Measurements from ENCODE around the gene CCDC87.
A peak's percentile ranks its signal among the peaks of the same experiment; 100 is the strongest.
"Not testable (repeated sequence)": the region's sequence is repeated elsewhere in the genome, so short reads cannot be mapped to it uniquely, and the experiment has no call there.

The CCDC87 gene

GRCh38 chr11:66554602-66555001 lies 38.3 kb downstream of the CCDC87 start:
- DNase-seq (ENCODE audit: low read depth), result no peak

GRCh38 chr11:66550887-66551286 lies 42.0 kb downstream of the CCDC87 start:
- DNase-seq (ENCODE audit: low read depth), result no peak

DNA sequence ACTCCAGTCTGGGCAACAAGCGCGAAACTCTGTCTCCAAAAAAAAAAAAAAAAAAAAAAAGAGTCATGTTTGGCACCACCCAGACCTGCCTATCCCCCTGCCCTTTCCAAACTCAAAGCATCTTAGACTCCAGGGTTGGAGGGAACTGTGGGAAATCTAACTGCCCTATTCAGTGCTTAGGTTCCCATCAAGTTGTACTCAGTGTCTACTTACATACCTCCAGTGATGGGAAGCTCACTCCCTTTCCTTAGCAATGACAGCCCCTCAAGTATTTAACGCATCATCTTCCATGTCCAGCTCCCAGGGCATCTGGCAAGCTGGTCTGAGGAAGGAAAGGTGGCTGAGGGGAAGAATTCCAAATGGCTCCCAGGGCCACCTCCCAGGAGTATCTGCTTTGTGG lies 43.2 kb downstream of the CCDC87 start:
- DNase-seq (ENCODE audit: low read depth), result no peak

DNA sequence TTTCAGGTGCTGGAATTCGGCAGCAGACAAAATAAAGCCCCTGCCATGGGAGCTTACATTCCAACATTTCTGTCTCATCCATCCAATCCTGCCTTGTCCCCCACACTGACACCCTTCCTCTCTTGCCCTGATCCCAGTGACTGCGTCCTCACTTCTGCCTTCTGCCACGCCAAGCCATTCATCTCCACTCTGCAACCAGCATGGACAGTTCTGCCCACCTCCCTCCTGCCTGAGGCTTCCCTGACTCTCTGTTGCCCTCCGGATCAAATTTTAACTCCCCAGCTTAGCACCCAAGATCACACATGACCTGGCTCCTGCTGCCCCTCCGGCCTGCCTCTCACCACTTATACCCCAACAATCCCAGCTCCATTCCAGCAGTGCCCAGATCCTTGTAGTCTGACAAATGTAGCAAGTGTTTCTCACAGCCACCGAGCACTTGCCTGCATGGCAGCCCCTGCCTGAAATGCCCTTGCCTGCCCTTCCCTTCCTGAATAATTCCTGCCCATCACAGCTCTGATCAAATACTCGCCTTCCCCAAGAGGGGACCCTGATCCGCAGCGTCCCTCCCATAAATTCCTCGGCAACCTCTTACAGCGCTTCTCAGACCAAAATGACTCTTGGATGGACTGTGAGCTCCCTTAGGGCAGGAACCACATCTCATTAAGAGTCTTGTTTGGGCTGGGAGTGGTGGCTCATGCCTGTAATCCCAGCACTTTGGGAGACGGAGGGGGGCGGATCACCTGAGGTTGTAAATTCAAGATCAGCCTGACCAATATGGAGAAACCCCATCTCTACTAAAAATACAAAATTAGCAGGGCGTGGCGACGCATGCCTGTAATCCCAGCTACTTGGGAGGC lies 43.9 kb downstream of the CCDC87 start:
- no peak for DNase-seq (ENCODE audit: low read depth)

DNA sequence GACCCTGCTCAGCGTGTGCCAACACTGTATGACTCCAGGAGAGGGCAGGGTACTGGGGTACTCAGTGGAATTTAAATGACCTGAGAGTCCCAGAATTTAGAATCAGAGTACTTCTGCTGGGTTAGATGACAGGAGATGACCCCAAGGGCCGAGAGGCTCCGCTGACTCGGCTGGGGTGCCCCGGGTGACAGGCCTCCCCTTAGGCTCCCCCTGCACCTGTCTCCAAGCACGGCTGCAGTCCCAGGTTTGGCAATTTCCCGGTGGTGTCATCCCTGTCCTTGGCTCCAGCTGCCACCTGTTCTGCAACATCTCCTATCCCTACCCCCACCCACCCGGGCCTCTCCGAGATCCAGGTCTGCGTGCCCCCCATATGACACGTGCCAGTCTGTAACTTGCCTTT lies 44.8 kb downstream of the CCDC87 start:
- no peak for DNase-seq (ENCODE audit: low read depth)

DNA sequence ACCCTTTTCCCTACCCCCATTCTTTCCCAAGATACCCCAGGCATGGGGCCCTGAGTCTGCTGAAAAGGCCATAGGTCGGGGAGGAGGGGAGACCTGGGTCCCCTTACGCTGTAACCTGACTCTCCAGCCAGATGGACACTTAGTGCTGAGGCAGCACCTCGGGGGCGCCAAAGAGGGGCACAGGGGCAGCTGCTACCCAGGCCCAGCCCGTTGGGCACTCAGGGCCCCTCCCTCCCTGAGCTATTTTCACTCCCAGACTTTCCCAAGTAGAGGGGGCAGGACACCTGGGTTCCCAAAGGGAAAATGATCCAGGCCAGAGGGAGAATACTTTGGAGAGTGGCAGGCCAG lies 45.2 kb downstream of the CCDC87 start:
- no peak for DNase-seq (ENCODE audit: low read depth)

DNA sequence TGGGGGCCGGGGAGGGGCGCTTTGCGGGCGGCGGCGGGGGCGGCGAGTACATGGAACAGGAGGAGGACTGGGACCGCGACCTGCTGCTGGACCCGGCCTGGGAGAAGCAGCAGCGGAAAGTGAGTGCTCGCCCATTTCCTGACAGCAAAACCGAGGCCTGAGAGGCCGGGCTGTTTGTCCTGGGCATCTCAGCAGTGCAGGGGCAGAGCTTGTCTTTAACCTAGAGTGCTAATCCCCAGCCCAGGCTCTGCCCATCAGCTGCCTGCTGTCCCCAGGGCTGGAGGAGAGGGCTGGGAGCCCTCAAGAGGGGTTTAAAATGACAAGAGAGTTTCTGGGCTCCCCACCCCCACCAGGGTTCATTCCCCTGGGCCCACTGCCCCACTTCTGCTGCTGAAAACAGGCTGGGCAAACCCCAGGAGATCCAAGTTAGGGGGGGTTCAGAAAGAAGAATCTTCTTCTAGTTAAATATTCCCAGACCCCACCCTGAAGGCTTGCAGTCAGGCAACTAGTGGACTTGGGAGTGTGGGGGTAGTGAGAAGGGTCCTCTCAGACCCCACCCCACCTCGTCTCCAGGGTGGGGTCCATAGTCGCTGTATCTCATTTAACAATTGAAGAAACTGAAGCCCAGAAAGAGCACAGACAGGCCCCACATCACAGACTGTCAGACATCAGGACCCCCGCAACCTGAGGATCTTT lies 45.7 kb downstream of the CCDC87 start:
- no peak for DNase-seq (ENCODE audit: low read depth)

- no peak for DNase-seq (ENCODE audit: low read depth)
Measured at GRCh38 chr11:66546368-66546965, 46.4 kb downstream of the CCDC87 start, which contains the start of gene ACTN3. TSS of gene ACTN3 (plus strand) at chr11:66546903. CDS start at chr11:66546938, 35 bp downstream.

DNA sequence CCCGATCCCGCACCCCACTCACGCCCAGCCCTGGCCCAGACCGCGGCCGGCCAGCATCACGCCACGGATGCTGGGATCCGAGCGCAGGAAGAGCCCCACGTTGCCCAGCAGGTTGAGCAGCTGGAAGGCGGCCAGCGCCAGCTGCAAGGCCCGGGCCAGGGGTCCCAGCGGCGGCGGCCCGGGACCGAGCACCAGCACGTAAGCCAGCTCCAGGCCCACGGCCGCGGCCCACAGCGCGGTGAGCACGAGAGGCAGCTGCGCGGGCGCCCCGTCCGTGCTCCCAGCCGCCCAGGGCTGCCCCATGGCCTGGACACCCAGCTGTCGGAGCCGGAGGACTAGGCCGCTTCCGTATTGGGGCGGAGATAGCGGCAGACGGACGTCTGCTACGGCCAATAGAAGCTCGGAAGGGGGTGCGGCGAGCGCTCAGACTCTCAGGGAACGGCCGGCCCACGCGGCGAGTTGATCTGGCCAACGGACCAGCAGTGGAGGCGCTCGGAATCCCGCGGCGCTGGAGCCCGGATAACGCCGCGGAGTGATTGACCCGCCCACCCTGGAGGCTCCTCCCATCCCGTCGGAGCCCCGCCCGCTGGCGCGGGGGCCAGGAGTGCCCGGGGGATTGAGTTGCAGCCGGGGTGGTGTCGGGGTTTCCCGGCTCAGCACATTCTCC lies 47.0 kb downstream of the CCDC87 start, which contains the start of gene ZDHHC24:
TSS of gene ZDHHC24 (minus strand) at position 348 of the 667 bp plus-strand sequence. CDS start at position 303, 45 bp downstream.
- peak; percentile 75 for DNase-seq (ENCODE audit: low read depth)

DNA sequence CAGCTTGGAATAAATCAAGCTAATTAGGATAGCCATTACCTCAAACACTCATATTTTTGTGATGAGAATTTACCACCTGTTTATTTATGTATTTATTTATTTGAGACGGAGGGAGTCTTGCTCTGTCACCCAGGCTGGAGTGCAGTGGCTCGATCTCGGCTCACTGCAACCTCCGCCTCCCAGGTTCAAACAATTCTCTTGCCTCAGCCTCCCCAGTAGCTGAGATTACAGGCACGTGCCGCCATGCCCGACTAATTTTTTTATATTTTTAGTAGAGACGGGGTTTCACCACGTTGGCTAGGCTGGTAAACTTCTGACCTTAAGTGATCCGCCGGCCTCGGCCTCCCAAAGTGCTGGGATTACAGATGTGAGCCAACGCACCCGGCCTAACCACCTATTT lies 47.9 kb downstream of the CCDC87 start:
- not testable (repeated sequence) for DNase-seq (ENCODE audit: low read depth)

- DNase-seq (ENCODE audit: low read depth), result peak; percentile 39
Measured at GRCh38 chr11:66543263-66544107, 49.4 kb downstream of the CCDC87 start.

GRCh38 chr11:66542362-66542761 lies 50.5 kb downstream of the CCDC87 start:
- no peak for DNase-seq (ENCODE audit: low read depth)

GRCh38 chr11:66541892-66542291 lies 51.0 kb downstream of the CCDC87 start:
- no peak for DNase-seq (ENCODE audit: low read depth)

DNA sequence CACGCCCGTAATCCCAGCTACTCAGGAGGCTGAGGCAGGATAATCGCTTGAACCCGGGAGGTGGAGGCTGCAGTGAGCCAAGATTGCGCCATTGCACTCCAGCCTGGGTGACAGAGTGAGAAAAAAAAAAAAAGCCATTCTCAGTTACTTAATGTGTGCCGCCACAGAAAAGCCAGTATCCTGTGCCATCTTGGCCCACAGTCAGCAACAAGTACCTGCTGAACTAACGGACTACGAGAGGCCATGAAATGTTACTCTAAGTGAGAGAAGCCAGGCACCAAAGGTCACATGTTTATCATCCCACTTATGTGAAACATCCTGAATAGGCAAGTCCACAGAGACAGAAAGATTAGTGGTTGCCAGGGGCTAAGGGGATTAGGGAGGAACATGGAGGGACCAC lies 52.3 kb downstream of the CCDC87 start:
- DNase-seq (ENCODE audit: low read depth), result not testable (repeated sequence)

Measured in T-helper 22 cell (primary cell).